HEK293 (cell line): ENCODE data around the gene MOV10L1.

Experiments used
- ATF2 ChIP-seq: fragments of 450-650 bp; formaldehyde crosslinking; IDR thresholded peaks from 2 replicates; pipeline ENCODE4 v1.5.1; 2016; ENCODE audit warnings: missing biosample characterization, missing genetic modification characterization, low read depth
- CTCF ChIP-seq: fragments of 450-650 bp; formaldehyde crosslinking; IDR thresholded peaks from 2 replicates; pipeline ENCODE4 v1.5.1; 2016; ENCODE audit warnings: missing biosample characterization, missing genetic modification characterization
- GLI2 ChIP-seq: fragments of 450-650 bp; formaldehyde crosslinking; IDR thresholded peaks from 2 replicates; pipeline ENCODE4; 2017; ENCODE audit warnings: missing biosample characterization, missing genetic modification characterization, low read depth, borderline replicate concordance
- HOXC10 ChIP-seq: sonication (generic); formaldehyde crosslinking; IDR thresholded peaks from 2 replicates; pipeline ENCODE4 v1.8.1; 2023; ENCODE audit warnings: mild to moderate bottlenecking, missing genetic modification reagents
- SCRT1 ChIP-seq: fragments of 450-650 bp; formaldehyde crosslinking; IDR thresholded peaks from 2 replicates; pipeline ENCODE4 v1.5.1; 2016; ENCODE audit warnings: missing biosample characterization, missing genetic modification characterization, borderline replicate concordance
- TCF7L2 ChIP-seq: IDR thresholded peaks from 2 replicates; pipeline ENCODE4 v1.6.1; 2011; ENCODE audit warnings: low read depth, mild to moderate bottlenecking, inconsistent platforms, low read length, moderate library complexity, borderline replicate concordance
- ZNF362 ChIP-seq: fragments of 450-650 bp; formaldehyde crosslinking; IDR thresholded peaks from 2 replicates; pipeline ENCODE4 v1.5.1; 2016; ENCODE audit warnings: missing biosample characterization, missing genetic modification characterization
- ZNF670 ChIP-seq: fragments of 450-650 bp; formaldehyde crosslinking; IDR thresholded peaks from 2 replicates; pipeline ENCODE4 v1.5.1; 2016; ENCODE audit warnings: missing biosample characterization, missing genetic modification characterization, low read depth
- ZSCAN23 ChIP-seq: fragments of 450-650 bp; formaldehyde crosslinking; IDR thresholded peaks from 2 replicates; pipeline ENCODE4 v1.5.1; 2016; ENCODE audit warnings: missing biosample characterization, missing genetic modification characterization

- TF ChIP-seq ATF2 (tag by site-specific recombination), result no peak
- no peak for TF ChIP-seq ZSCAN23 (tag by site-specific recombination)
- no peak for TF ChIP-seq GLI2 (tag by site-specific recombination)
- no peak for TF ChIP-seq CTCF (tag by site-specific recombination)
- no peak for TF ChIP-seq SCRT1
- no peak for TF ChIP-seq HOXC10 (CRISPR knock-in tag)
- TF ChIP-seq TCF7L2, result no peak
- no peak for TF ChIP-seq ZNF362 (tag by site-specific recombination)
- no peak for TF ChIP-seq ZNF670 (tag by site-specific recombination)
These were observed 86.4 kb downstream of the MOV10L1 start for GRCh38 chr22:50175921-50176849.
